Measurements from ENCODE around the gene AHCYL2.
"Not testable (repeated sequence)": the region's sequence is repeated elsewhere in the genome, so short reads cannot be mapped to it uniquely, and the experiment has no call there.

The AHCYL2 gene

DNA sequence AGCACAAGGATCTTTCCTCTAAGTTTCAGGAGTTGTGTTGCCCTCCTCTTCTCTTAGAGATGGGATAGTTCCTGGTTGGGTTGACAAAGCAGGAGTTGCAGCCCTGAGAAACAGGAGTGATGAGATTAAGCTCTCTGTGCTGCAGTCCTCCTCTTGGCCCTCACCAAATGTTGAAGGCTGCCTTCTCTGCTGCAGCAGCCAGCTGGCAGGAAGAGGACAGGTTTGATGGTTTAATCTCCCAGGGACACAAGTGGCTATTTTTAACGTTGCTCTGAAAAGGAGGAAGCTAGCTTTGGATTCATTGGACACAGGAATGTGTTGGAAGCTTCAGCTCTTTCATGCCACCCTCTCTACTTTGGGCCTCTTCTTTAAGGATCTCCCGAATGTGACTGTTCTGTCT lies 218.8 kb downstream of the AHCYL2 start:
- in situ Hi-C loops (cut with HindIII; ENCODE audit: low sequenced_read_pairs) = no loop called here

DNA sequence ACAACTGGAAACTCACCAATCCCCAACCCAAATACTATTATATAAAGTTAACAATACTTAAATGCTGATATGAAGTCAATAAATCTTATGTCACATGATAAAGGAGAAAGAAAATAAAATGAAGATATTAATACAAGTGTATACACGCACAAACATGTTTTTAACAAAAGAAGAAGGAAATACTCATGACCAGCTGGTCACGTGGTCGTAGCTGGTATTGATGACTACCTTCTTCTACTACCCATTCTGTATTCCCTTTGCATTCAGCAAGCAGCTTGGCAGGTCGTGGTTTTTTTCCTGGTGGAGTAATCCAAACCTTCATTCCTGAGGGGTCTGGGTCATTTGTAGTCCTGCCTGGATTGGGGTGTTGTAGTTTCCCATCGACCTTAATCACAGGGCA lies 219.9 kb downstream of the AHCYL2 start:
- in situ Hi-C loops (cut with HindIII; ENCODE audit: low sequenced_read_pairs) = not testable (repeated sequence)

DNA sequence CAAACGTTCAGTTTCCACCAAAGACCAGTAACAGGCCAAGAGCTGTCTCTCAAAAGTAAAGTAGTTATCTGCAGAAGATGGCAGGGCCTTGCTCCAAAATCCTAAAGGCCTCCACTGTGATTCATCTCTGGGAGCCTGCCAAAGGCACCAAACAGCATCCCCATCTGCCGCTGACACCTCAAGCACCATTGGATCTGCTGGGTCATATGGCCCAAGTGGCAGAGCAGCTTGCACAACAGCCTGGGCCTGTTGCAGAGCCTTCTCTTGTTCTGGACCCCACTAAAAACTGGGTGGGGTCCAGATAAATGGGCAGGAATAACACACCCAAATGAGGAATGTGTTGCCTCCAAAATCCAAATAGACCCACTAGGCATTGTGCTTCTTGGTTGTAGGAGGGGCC lies 222.1 kb downstream of the AHCYL2 start:
- in situ Hi-C loops (cut with HindIII; ENCODE audit: low sequenced_read_pairs) = not testable (repeated sequence)

DNA sequence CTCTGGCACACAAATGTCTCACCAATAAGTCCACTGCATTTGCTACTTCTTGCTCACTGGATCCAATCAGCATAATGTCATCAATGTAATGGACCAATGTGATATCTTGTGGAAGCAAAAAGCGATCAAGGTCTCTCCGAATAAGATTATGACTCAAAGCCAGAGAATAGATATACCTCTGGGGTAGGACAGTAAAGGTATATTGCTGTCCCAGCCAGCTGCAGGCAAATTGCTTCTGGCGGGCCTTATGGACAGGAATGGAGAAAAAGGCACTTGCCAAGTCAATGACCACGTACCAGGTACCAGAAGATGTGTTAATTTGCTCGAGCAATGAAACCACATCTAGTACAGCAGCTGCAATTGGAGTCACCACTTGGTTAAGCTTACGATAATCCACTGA lies 222.6 kb downstream of the AHCYL2 start:
- in situ Hi-C loops (cut with HindIII; ENCODE audit: low sequenced_read_pairs) = not testable (repeated sequence)

DNA sequence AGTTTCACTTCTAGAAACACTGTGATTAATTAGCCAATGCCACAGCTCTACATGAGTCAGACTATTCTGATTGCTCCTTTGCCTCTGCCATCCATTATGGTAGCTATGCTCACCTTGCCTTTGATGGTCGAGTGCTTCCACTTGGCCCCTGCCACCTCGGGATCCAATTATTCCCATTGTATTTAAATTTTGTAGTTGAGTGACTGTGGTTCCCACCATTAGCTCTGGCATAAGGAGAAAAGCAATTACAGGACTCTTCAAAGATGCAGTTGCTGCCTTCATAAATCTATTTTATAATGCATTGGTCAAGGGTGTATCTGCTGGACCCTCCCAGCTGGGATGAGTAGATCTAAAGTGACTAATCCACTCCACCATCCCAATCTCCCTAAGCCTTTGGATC lies 223.8 kb downstream of the AHCYL2 start:
- in situ Hi-C loops (cut with HindIII; ENCODE audit: low sequenced_read_pairs) = not testable (repeated sequence)

DNA sequence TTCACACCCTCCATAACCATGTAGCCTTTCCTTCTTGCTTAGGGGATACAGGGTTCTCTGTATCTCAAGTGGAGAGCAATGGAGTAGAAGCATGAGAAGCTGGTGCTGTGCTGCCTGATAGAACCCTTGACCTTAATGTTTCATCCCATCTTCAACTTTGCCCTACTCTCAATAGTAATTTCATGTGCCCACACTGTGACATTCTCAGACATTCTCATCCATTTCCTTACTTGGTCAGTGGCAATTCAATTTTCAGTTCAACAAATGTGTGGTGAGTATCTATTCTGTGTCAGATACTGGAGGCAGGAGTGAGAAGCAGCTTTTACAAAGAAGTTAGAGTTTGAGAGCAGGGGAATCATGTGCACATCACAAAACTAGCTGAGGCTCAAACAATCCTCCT lies 225.5 kb downstream of the AHCYL2 start:
- in situ Hi-C loops (cut with HindIII; ENCODE audit: low sequenced_read_pairs) = loop anchor here (25.0 kb wide), 1 partner anchor 562 kb away; no protein-coding TSS in a partner anchor

DNA sequence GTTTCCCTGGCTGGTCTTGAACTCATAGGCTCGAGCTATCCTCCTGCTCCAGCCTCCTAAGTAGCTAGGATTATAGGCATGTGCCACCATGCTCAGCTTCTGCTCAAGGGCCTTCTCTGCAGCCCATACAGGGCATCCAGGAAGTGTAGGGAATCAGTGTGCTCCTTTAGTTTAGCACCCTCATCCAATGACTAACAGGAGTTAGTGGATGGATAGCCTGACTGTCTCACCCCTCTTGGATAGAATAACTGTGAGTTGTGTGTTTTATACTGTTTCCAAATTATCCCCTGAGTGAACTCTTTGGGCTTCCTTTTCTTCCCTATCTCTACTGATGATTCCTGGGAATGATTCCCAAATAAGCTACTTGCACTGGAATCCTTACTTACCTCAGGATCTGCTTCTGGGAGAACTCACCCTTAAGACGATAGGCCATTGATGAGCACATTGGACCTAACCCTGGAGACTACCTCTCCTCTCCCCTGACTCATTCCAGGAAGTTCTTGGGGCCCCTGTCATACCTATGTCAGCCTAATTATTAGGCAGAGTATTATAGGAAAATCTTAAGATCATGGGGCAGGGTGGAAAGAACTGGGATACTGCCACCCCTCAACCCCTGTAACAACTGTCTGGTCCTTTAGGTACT lies 227.9 kb downstream of the AHCYL2 start:
- in situ Hi-C loops (cut with HindIII; ENCODE audit: low sequenced_read_pairs) = loop anchor here (25.0 kb wide), 1 partner anchor 560 kb away; no protein-coding TSS in a partner anchor

DNA sequence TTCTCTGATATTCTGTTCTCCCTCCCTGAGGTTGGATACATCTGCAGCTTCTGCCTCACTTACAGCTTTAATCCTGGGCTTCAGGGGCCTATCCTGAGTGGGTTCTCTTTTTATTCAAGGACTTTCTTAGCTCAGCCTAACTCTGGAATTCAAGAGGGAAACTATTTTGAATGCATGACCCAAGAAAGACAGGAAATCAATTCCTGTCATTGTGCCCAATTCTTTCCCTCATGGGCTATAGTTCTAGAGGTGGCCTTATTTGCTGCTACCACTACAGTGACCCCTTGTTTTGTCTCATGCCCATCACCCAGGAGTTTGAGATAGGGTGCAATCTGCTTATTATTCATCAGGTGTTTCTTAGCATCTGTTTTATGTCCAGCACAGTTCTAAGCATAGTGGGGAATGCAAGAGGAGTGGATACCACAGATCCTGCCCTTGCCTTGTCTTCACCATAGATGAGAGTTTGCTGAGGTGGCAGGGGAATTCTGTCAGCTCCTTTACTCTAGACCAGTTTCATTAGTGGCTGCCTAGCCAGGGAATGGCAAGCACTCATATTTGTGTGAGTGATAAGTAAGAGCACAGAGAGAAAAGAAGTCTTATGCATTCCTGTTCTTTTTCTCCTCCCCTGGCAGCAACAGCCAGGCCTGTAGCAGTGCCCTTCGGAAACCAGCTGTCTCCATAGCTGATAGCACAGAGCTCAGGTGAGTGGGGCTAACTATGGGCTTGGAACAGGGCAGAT lies 228.8 kb downstream of the AHCYL2 start:
- in situ Hi-C loops (cut with HindIII; ENCODE audit: low sequenced_read_pairs) = loop anchor here (25.0 kb wide), 1 partner anchor 559 kb away; no protein-coding TSS in a partner anchor

DNA sequence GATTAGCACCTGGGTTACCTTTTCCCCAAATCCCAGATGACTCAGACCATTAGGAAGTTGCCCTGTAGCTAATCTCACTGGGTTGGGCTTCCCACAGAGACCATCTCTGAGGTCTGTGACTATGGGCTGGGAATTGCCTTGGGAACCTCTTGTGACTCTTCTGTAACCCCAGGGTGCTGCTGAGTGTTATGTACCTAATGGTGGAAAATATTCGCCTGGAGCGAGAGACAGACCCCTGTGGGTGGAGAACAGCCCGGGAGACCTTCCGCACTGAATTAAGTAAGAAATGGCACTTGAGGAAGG lies 229.4 kb downstream of the AHCYL2 start:
- in situ Hi-C loops (cut with HindIII; ENCODE audit: low sequenced_read_pairs) = loop anchor here (25.0 kb wide), 1 partner anchor 558 kb away; no protein-coding TSS in a partner anchor

DNA sequence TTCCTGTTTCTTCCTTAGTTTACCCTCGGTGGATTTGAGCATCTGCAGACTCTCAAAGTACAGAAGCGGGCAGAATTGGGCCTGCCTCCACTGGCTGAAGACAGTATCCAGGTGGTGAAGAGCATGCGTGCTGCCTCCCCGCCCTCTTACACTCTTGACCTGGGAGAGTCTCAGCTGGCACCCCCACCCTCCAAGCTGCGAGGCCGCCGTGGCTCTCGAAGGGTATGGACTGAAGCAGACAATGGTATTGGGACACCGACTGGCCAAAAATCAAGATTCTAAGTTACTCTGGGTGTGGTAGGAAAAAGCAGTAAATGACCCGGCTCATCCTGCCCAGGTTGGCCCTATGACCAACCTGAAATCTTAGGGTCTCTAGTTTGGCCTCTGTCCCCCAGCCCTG lies 231.6 kb downstream of the AHCYL2 start:
- in situ Hi-C loops (cut with HindIII; ENCODE audit: low sequenced_read_pairs) = loop anchor here (25.0 kb wide), 1 partner anchor 556 kb away; no protein-coding TSS in a partner anchor

DNA sequence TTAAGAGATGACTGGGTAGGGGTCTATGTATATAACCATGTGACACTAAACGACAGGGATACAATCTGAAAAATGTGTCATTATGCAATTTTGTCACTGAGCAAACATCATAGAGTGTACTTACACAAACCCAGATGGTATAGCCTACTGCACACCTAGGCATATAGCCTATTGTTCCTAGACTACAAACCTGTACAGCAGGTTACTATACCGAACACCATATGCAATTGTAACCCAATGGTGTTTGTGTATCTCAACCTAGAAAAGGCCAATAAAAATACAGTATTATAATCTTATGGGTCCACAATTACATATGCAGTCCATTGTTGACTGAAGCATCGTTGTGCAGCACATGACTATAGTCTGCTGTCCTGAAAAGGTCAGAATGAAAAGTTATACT lies 232.3 kb downstream of the AHCYL2 start:
- in situ Hi-C loops (cut with HindIII; ENCODE audit: low sequenced_read_pairs) = loop anchor here (25.0 kb wide), 1 partner anchor 555 kb away; no protein-coding TSS in a partner anchor

DNA sequence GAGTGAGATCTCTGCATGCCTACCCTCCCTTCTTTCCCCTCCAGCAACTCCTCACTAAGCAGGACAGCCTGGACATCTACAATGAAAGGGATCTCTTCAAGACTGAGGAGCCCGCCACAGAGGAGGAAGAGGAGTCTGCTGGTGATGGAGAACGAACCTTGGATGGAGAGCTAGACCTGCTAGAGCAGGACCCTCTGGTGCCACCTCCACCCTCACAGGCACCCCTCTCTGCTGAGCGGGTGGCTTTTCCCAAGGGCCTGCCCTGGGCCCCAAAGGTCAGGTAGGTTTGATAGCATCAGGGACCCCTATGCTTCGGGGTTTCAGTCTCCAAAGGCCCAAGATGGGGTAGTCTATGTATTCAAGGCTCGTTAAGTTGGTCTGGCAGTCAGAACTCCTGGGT lies 233.3 kb downstream of the AHCYL2 start:
- in situ Hi-C loops (cut with HindIII; ENCODE audit: low sequenced_read_pairs) = loop anchor here (25.0 kb wide), 1 partner anchor 554 kb away; no protein-coding TSS in a partner anchor

DNA sequence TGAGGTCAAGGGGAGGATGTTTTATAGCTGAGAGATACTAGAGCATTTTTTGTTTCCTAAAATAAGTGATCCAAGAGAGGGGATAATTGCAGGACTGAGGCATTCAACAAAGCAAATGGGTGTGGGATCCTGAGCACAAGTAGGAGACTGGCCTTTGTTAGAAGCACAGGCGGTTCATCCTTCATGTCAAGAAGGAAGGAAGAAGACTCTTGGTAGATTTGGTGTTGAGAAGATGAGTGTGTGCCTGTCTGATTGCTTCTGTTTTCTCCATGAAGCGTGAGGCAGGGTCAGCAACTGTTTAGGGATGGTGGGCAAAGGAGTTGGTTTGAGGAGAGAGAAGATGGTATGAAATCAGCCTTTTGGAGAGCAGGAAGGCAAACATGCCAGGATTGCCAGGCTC lies 237.0 kb downstream of the AHCYL2 start:
- in situ Hi-C loops (cut with HindIII; ENCODE audit: low sequenced_read_pairs) = loop anchor here (25.0 kb wide), 1 partner anchor 550 kb away; no protein-coding TSS in a partner anchor

DNA sequence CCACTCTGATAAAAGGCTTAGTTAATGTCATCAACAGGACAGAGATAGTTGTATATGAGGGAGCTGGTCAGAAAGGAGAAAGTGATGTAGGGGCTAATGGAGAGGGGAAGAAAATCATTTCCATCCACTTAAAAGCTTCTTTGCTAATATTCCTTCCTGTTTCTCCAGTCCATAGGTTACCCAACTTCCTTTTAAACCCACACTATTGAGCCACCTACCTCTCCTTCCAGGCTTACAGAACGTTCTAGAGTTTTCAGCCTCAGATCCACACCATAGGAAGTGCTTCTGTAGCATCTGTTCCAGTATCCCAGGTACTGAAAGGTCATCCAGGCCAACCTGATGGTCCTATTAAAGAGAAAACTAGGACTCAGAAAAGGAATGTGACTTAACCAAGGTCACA lies 237.6 kb downstream of the AHCYL2 start:
- in situ Hi-C loops (cut with HindIII; ENCODE audit: low sequenced_read_pairs) = loop anchor here (25.0 kb wide), 1 partner anchor 550 kb away; no protein-coding TSS in a partner anchor

DNA sequence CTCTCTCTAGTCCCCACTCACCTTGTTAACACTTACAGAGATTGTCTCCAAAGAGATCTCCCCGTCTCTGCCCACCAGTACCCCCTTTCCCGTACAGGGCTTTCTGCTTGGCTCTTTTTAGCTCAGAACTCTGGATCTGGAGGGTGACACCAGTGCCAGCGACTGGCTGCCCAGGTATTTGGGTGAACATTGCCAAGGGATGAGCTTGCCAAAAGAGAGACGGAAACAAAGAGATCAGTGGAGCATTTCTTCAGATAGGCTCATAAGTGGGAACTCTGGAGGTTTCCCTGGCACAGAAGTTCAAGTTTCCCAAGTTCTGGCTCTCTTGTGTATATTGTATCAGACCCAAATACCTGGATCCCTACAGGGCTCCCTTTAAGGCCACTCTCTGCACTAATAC lies 239.4 kb downstream of the AHCYL2 start:
- in situ Hi-C loops (cut with HindIII; ENCODE audit: low sequenced_read_pairs) = loop anchor here (25.0 kb wide), 1 partner anchor 548 kb away; no protein-coding TSS in a partner anchor

DNA sequence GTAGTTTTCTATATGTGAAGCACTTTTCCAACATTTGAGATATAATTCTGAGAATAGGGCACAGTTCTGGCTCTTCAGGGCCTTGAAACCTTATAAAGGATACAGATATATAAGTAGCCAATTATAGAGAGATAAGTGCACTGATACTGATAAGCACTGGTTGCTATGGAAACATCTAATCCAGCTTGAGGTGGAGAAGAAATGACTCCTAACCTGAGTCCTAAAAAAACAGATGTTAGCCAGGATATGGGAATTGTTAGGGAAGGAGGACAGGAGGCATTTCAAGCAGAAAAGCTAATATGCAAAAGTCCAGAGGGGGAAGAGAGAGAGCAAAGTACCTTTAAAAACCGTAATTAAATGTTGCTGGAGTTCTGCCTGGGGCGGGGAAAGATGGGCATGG lies 240.2 kb downstream of the AHCYL2 start:
- in situ Hi-C loops (cut with HindIII; ENCODE audit: low sequenced_read_pairs) = loop anchor here (25.0 kb wide), 1 partner anchor 547 kb away; no protein-coding TSS in a partner anchor

DNA sequence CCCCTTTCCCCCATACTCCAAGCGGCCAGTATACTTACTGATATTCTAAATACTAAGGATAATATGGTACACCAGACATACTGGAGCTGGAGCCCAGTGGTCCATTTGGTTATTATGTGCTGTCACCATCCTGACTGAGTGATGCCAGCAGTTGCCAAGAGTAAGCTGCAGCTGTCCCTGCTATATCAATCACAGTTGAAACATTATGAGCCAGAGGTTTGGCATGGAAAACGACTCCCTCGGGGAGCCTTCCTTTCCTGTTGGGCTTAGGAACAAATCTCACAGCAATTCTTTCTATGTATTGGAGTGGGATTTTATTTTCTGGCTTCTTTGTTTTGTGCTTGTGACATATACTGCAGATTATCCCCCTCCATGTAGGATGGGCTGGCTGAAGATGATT lies 242.0 kb downstream of the AHCYL2 start:
- in situ Hi-C loops (cut with HindIII; ENCODE audit: low sequenced_read_pairs) = loop anchor here (25.0 kb wide), 1 partner anchor 546 kb away; no protein-coding TSS in a partner anchor

DNA sequence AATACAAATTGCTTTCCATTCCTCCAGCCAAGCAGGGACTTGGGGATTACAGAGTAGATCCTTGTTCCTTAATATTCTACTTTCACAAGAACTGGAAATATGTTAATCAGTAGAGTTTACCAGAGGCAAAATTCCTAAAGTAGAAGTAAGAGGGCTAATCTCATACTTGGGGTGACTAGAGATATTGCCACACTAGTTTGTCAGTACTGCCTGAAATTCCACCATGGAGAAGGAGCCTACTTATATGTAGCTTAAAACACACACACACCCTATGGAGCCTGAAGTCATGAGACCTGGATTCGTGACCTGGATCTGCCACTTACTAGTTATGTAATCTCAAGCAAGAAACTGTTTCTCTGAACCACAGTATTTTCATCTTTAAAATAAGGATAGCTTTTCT lies 243.3 kb downstream of the AHCYL2 start:
- in situ Hi-C loops (cut with HindIII; ENCODE audit: low sequenced_read_pairs) = loop anchor here (25.0 kb wide), 1 partner anchor 544 kb away; no protein-coding TSS in a partner anchor

DNA sequence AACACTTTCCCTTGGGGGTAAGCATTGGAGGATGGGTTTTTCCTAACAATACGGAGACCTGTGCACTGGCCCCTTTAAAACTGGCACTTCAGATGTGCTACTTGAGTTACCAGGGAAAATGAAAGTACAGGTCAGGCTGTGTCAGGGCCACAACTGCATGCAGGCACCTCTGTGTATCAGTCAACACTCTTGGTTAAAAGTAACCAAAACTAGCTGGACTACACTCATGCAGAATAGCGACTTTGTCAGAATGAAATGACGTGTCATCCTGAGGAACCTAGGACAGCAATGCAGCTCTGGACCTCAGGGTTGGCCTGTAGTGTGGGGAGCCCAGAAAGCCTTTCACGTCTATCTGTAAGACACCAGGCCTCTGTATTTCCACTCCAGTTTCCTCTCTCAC lies 243.7 kb downstream of the AHCYL2 start:
- in situ Hi-C loops (cut with HindIII; ENCODE audit: low sequenced_read_pairs) = loop anchor here (25.0 kb wide), 1 partner anchor 544 kb away; no protein-coding TSS in a partner anchor

DNA sequence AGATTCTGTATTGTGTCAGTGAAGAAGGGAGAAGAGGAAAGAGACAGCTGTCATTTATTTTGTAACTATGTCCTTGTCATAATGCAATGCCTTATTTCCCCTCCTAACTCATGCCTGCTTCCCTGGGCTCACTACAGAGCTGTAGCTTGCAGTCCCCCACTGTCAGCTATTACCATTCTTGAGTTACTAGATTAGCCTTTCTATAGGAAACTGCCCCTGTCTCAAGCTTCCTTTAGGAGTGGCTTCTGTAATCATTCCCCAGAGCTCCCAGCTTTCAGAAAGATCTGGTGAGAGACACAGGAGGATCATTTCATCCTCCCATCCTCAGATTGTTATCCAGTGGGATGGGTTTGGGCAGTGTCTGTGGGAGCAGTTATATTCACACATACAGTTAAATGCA lies 245.1 kb downstream of the AHCYL2 start:
- in situ Hi-C loops (cut with HindIII; ENCODE audit: low sequenced_read_pairs) = loop anchor here (25.0 kb wide), 1 partner anchor 542 kb away; no protein-coding TSS in a partner anchor

DNA sequence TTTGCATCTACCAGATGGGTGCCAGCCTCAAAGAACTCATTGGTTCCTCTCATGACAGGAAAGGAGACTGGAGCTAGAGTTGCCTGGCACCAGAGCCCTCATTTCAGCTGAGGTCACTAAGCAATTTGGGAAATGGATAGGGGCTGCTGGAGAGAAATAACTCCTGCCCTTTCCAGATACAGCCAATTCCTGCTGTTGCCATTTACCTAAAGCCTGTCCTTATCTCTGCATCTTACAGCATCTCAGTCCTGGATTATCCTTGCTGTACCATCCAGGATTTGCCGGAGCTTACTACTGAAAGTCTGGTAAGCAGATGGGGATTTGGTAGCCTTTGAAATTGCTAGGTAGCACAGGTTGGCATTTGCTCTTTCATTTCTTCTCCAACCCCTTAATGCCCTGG lies 245.6 kb downstream of the AHCYL2 start:
- in situ Hi-C loops (cut with HindIII; ENCODE audit: low sequenced_read_pairs) = loop anchor here (25.0 kb wide), 1 partner anchor 542 kb away; no protein-coding TSS in a partner anchor
